ENCODE data around the gene CFAP77. TPM values are rescaled to one million over a fixed set of nuclear protein-coding genes. Genes with fewer than 3 reads are reported as not detected.

The CFAP77 gene
- total and polyA plus RNA-seq, 2 donors from 2014 or later, result 0.50 TPM; not detected in 1

- intact Hi-C loops (cut with DNase I), result no loop called here
- H3K4me3 ChIP-seq (ENCODE audit: low read length in 3 of 3), result no peak overlapping the region
- peaks cover 8% of the 10 kb centered on the region for H3K27me3 ChIP-seq (ENCODE audit: control insufficient read depth, insufficient read depth, low read length)
- no peaks in the 10 kb centered on the region for H3K4me1 ChIP-seq (ENCODE audit: control insufficient read depth in 2 of 3, insufficient read depth in 2 of 3, low read depth in 1 of 3, low read length in 3 of 3)
- no peaks in the 10 kb centered on the region for H3K9me3 ChIP-seq (ENCODE audit: control insufficient read depth in 2 of 3, insufficient read depth in 1 of 3, low read length in 3 of 3)
- no peak for TF ChIP-seq CTCF (IDR thresholded peaks at IDR 0.05; ENCODE audit: borderline replicate concordance, extremely low read depth, insufficient read depth)
- H3K36me3 ChIP-seq (ENCODE audit: control insufficient read depth in 2 of 3, insufficient read depth in 3 of 3, low read length in 3 of 3), result no peaks in the 10 kb centered on the region
- H3K9ac ChIP-seq (ENCODE audit: low read length in 3 of 3), result no peak overlapping the region
- no peak overlapping the region for H3K27ac ChIP-seq (ENCODE audit: low read depth in 2 of 2, low read length in 2 of 2)
- DNase-seq, result no peak
- no peak for FAIRE-seq
These were observed 21.0 kb downstream of the CFAP77 start for GRCh38 chr9:132430998-132431397.

- no peaks in the 10 kb centered on the region for H3K27me3 ChIP-seq (ENCODE audit: control insufficient read depth, insufficient read depth, low read length)
- no peaks in the 10 kb centered on the region for H3K36me3 ChIP-seq (ENCODE audit: control insufficient read depth in 2 of 3, insufficient read depth in 3 of 3, low read length in 3 of 3)
- no peak for FAIRE-seq
- no peaks in the 10 kb centered on the region for H3K4me1 ChIP-seq (ENCODE audit: control insufficient read depth in 2 of 3, insufficient read depth in 2 of 3, low read depth in 1 of 3, low read length in 3 of 3)
- intact Hi-C loops (cut with DNase I), result no loop called here
- no peak overlapping the region for H3K27ac ChIP-seq (ENCODE audit: low read depth in 2 of 2, low read length in 2 of 2)
- H3K9me3 ChIP-seq (ENCODE audit: control insufficient read depth in 2 of 3, insufficient read depth in 1 of 3, low read length in 3 of 3), result no peaks in the 10 kb centered on the region
- H3K9ac ChIP-seq (ENCODE audit: low read length in 3 of 3), result no peak overlapping the region
- no peak overlapping the region for H3K4me3 ChIP-seq (ENCODE audit: low read length in 3 of 3)
- DNase-seq, result no peak
- no peak for TF ChIP-seq CTCF (IDR thresholded peaks at IDR 0.05; ENCODE audit: borderline replicate concordance, extremely low read depth, insufficient read depth)
These were observed 24.9 kb downstream of the CFAP77 start for GRCh38 chr9:132434881-132435280.

- H3K36me3 ChIP-seq (ENCODE audit: control insufficient read depth in 2 of 3, insufficient read depth in 3 of 3, low read length in 3 of 3), result no peaks in the 10 kb centered on the region
- DNase-seq, result no peak
- no peak overlapping the region for H3K9ac ChIP-seq (ENCODE audit: low read length in 3 of 3)
- intact Hi-C loops (cut with DNase I), result no loop called here
- H3K4me1 ChIP-seq (ENCODE audit: control insufficient read depth in 2 of 3, insufficient read depth in 2 of 3, low read depth in 1 of 3, low read length in 3 of 3), result no peaks in the 10 kb centered on the region
- TF ChIP-seq CTCF (IDR thresholded peaks at IDR 0.05; ENCODE audit: borderline replicate concordance, extremely low read depth, insufficient read depth), result no peak
- no peak overlapping the region for H3K4me3 ChIP-seq (ENCODE audit: low read length in 3 of 3)
- no peak for FAIRE-seq
- no peaks in the 10 kb centered on the region for H3K9me3 ChIP-seq (ENCODE audit: control insufficient read depth in 2 of 3, insufficient read depth in 1 of 3, low read length in 3 of 3)
- no peaks in the 10 kb centered on the region for H3K27me3 ChIP-seq (ENCODE audit: control insufficient read depth, insufficient read depth, low read length)
- H3K27ac ChIP-seq (ENCODE audit: low read depth in 2 of 2, low read length in 2 of 2), result no peak overlapping the region
These were observed 29.1 kb downstream of the CFAP77 start for GRCh38 chr9:132439153-132439552.

GRCh38 chr9:132440735-132441134 lies 30.7 kb downstream of the CFAP77 start:
- H3K36me3 ChIP-seq (ENCODE audit: control insufficient read depth in 2 of 3, insufficient read depth in 3 of 3, low read length in 3 of 3), result no peaks in the 10 kb centered on the region
- no peaks in the 10 kb centered on the region for H3K4me1 ChIP-seq (ENCODE audit: control insufficient read depth in 2 of 3, insufficient read depth in 2 of 3, low read depth in 1 of 3, low read length in 3 of 3)
- no peak overlapping the region for H3K4me3 ChIP-seq (ENCODE audit: low read length in 3 of 3)
- H3K27ac ChIP-seq (ENCODE audit: low read depth in 2 of 2, low read length in 2 of 2), result no peak overlapping the region
- no peak for DNase-seq
- FAIRE-seq, result no peak
- H3K9me3 ChIP-seq (ENCODE audit: control insufficient read depth in 2 of 3, insufficient read depth in 1 of 3, low read length in 3 of 3), result no peaks in the 10 kb centered on the region
- TF ChIP-seq CTCF (IDR thresholded peaks at IDR 0.05; ENCODE audit: borderline replicate concordance, extremely low read depth, insufficient read depth), result no peak
- no peak overlapping the region for H3K9ac ChIP-seq (ENCODE audit: low read length in 3 of 3)
- no peaks in the 10 kb centered on the region for H3K27me3 ChIP-seq (ENCODE audit: control insufficient read depth, insufficient read depth, low read length)
- intact Hi-C loops (cut with DNase I), result no loop called here
